HepG2 (cell line): Measurements from ENCODE around the gene IMPDH1. TPM values are rescaled to one million over a fixed set of nuclear protein-coding genes. Genes with fewer than 3 reads are reported as not detected.

Experiments
- BRCA1 ChIP-seq: sonication (generic); formaldehyde crosslinking; IDR thresholded peaks from 2 replicates; pipeline ENCODE4 v1.4.0; 2020; ENCODE audit warnings: missing genetic modification reagents
- CC2D1A ChIP-seq: sonication (generic); formaldehyde crosslinking; IDR thresholded peaks from 2 replicates; pipeline ENCODE4 v1.8.1; 2023; ENCODE audit warnings: mild to moderate bottlenecking, missing genetic modification reagents
- CEBPG ChIP-seq: IDR thresholded peaks from 2 replicates; pipeline ENCODE4 v1.6.1; 2016
- CHD2 ChIP-seq: IDR thresholded peaks from 2 replicates; pipeline ENCODE4 v1.6.1; 2011; ENCODE audit warnings: low read depth, low read length, improper control_type of control experiment
- DR1 ChIP-seq: sonication (generic); formaldehyde crosslinking; IDR thresholded peaks from 2 replicates; pipeline ENCODE4 v1.8.0; 2021; ENCODE audit warnings: mild to moderate bottlenecking, missing genetic modification reagents, inconsistent platforms
- EP300 ChIP-seq, 3 experiments: sonication (generic) in 1 of 3; formaldehyde crosslinking in 1 of 3; IDR thresholded peaks; 2 replicates each; pipeline versions ENCODE4 v1.5.1 to v1.6.1; 2011 to 2020; ENCODE audit warnings: low read depth in 2 of 3, low read length in 2 of 3, borderline replicate concordance in 1 of 3, improper control_type of control experiment in 1 of 3, mild to moderate bottlenecking in 1 of 3, missing genetic modification reagents in 1 of 3, moderate library complexity in 1 of 3
- ETV6 ChIP-seq: sonication (generic); formaldehyde crosslinking; conservative IDR thresholded peaks from 2 replicates; pipeline ENCODE4 v1.4.0; 2020; ENCODE audit warnings: missing genetic modification reagents
- FOXM1 ChIP-seq: sonication (generic); formaldehyde crosslinking; IDR thresholded peaks from 2 replicates; pipeline ENCODE4 v1.5.0; 2020; ENCODE audit warnings: missing genetic modification reagents
- GATAD1 ChIP-seq: IDR thresholded peaks from 2 replicates; pipeline ENCODE4 v1.6.1; 2016; ENCODE audit warnings: missing genetic modification reagents, missing compliant biosample characterization
- GZF1 ChIP-seq: sonication (generic); formaldehyde crosslinking; IDR thresholded peaks from 2 replicates; pipeline ENCODE4 v1.5.1; 2020; ENCODE audit warnings: mild to moderate bottlenecking, missing genetic modification reagents
- MBNL3 ChIP-seq: fragments of 250-450 bp; sonication (Bioruptor Pico); conservative IDR thresholded peaks from 2 replicates; pipeline ENCODE4 v1.8.0; 2022; ENCODE audit warnings: mild to moderate bottlenecking, inconsistent platforms
- MEIS1 ChIP-seq: sonication (generic); formaldehyde crosslinking; IDR thresholded peaks from 2 replicates; pipeline ENCODE4 v1.9.0; 2021; ENCODE audit warnings: mild to moderate bottlenecking, missing genetic modification reagents, moderate library complexity, borderline replicate concordance
- NR2F1 ChIP-seq, 2 experiments: fragments of 450-650 bp in 1 of 2; formaldehyde crosslinking in 1 of 2; IDR thresholded peaks; 2 replicates each; pipeline versions ENCODE4 v1.5.0 to v1.6.1; 2016 to 2020; ENCODE audit warnings: mild to moderate bottlenecking in 1 of 2, missing compliant biosample characterization in 1 of 2, missing genetic modification reagents in 1 of 2, moderate library complexity in 1 of 2
- RFX1 ChIP-seq: fragments of 450-650 bp; IDR thresholded peaks from 2 replicates; pipeline ENCODE4 v1.6.1; 2017
- RFX3 ChIP-seq: IDR thresholded peaks from 2 replicates; pipeline ENCODE4 v1.6.1; 2016; ENCODE audit warnings: missing biosample characterization, missing genetic modification reagents
- SRSF9 ChIP-seq: fragments of 200-400 bp; formaldehyde crosslinking; IDR thresholded peaks from 2 replicates; pipeline ENCODE4 v1.6.1; 2018; ENCODE audit warnings: borderline replicate concordance, mild to moderate bottlenecking, low read depth, low read length; ENCODE audit not compliant: insufficient read depth, poor library complexity, severe bottlenecking
- ZMYM2 ChIP-seq: sonication (generic); formaldehyde crosslinking; IDR thresholded peaks from 2 replicates; pipeline ENCODE4 v1.8.0; 2022; ENCODE audit warnings: mild to moderate bottlenecking, missing genetic modification reagents
- ZNF10 ChIP-seq: sonication (generic); formaldehyde crosslinking; IDR thresholded peaks from 2 replicates; pipeline ENCODE4 v1.4.0; 2020; ENCODE audit warnings: mild to moderate bottlenecking, low read depth, missing genetic modification reagents, borderline replicate concordance
- ZNF274 ChIP-seq: sonication (generic); formaldehyde crosslinking; IDR thresholded peaks from 2 replicates; pipeline ENCODE4 v1.5.1; 2020; ENCODE audit warnings: mild to moderate bottlenecking, missing genetic modification reagents
- ZNF589 ChIP-seq: sonication (generic); formaldehyde crosslinking; conservative IDR thresholded peaks from 2 replicates; pipeline ENCODE4 v1.8.0; 2022; ENCODE audit warnings: mild to moderate bottlenecking, moderate library complexity, missing genetic modification reagents
- ZNF792 ChIP-seq: IDR thresholded peaks from 2 replicates; pipeline ENCODE4 v1.6.1; 2016
- ZSCAN31 ChIP-seq: sonication (generic); formaldehyde crosslinking; IDR thresholded peaks from 2 replicates; pipeline ENCODE4 v1.5.0; 2020; ENCODE audit warnings: low read depth, mild to moderate bottlenecking, missing genetic modification reagents
- polyA plus RNA-seq, 8 experiments: library from polyadenylated mRNA; depleted of rRNA in 3 of 8; stranded (reverse) in 7 of 8; unstranded in 1 of 8; fragments of >200 nt; fragmentation: Illumina TruSeq in 4 of 8; extraction: Trizol in 4 of 8; gene quantifications; 2 replicates each; pipeline versions ENCODE4 v1.2.1 to v1.2.3, GENCODE V29; 2011 to 2016; ENCODE audit warnings: low read depth in 4 of 8, missing spikeins in 1 of 8, mixed read lengths in 1 of 8; ENCODE audit not compliant: insufficient read depth in 1 of 8
- total RNA-seq, 5 experiments: library from RNA; depleted of rRNA; stranded (reverse); fragments of >200 nt; fragmentation: Illumina TruSeq; extraction: Trizol; gene quantifications; 2 replicates each; pipeline ENCODE4 v1.2.3, GENCODE V29; 2016; ENCODE audit warnings: low read depth in 1 of 5
- TF ChIP-seq, protein P1 (sequence below): sonication (generic); formaldehyde crosslinking; IDR thresholded peaks from 2 replicates; pipeline ENCODE4 v1.4.0; 2020; ENCODE audit warnings: low read depth, missing genetic modification reagents
- TF ChIP-seq, protein P2 (sequence below): sonication (generic); formaldehyde crosslinking; IDR thresholded peaks from 2 replicates; pipeline ENCODE4 v1.5.0; 2020; ENCODE audit warnings: mild to moderate bottlenecking, missing genetic modification reagents, borderline replicate concordance

IMPDH1 gene
- total and polyA plus RNA-seq, 2 of the 13 experiments (the other 11 are each of a cell fraction or from before 2014, with no cell fraction given): 22.8 to 34.0 TPM

GRCh38 chr7:128455543-128456254 lies 45.9 kb upstream of the IMPDH1 start, which contains the start of gene HILPDA (continued):
- TF ChIP-seq CHD2 (no peak), RFX1 (no peak), MBNL3 (CRISPR knock-in tag) (no peak), MEIS1 (CRISPR knock-in tag) (0 out of 2 replicates have a peak, but pooled peaks have one; percentile 40), CEBPG (CRISPR knock-in tag) (peak; percentile 38; the same call in 1 of the 2 replicates), DR1 (CRISPR knock-in tag) (peak; percentile 55; the same call in 1 of the 2 replicates), ZMYM2 (CRISPR knock-in tag) (0 out of 2 replicates have a peak, but pooled peaks have one; percentile 52), ZNF274 (CRISPR knock-in tag) (no peak; the same call in none of the 2 replicates), GATAD1 (CRISPR knock-in tag) (peak; percentile 75), BRCA1 (CRISPR knock-in tag) (no peak), EP300 (IDR thresholded peaks at IDR 0.05; ENCODE audit: low read depth in 2 of 2, low read length in 2 of 2) (peak in 1 of 2 experiments; percentile 56; a peak in 2 of 4 replicates), EP300 (CRISPR knock-in tag; IDR thresholded peaks at IDR 0.05; ENCODE audit: borderline replicate concordance) (0 out of 2 replicates have a peak, but pooled peaks have one; percentile 30), SRSF9 (no peak), GZF1 (CRISPR knock-in tag) (peak; percentile 68), FOXM1 (CRISPR knock-in tag) (no peak), ZNF589 (CRISPR knock-in tag) (peak; percentile 60; the same call in 1 of the 2 replicates), CC2D1A (CRISPR knock-in tag) (no peak), RFX3 (no peak), ZNF792 (CRISPR knock-in tag) (peak; percentile 84; the same call in 1 of the 2 replicates), NR2F1 (CRISPR knock-in tag; IDR thresholded peaks at IDR 0.05) (no peak), ZSCAN31 (CRISPR knock-in tag) (peak; percentile 67), ETV6 (CRISPR knock-in tag) (no peak; the same call in 1 of the 2 replicates), ZNF10 (CRISPR knock-in tag) (no peak)
- TF ChIP-seq, protein P1, sequence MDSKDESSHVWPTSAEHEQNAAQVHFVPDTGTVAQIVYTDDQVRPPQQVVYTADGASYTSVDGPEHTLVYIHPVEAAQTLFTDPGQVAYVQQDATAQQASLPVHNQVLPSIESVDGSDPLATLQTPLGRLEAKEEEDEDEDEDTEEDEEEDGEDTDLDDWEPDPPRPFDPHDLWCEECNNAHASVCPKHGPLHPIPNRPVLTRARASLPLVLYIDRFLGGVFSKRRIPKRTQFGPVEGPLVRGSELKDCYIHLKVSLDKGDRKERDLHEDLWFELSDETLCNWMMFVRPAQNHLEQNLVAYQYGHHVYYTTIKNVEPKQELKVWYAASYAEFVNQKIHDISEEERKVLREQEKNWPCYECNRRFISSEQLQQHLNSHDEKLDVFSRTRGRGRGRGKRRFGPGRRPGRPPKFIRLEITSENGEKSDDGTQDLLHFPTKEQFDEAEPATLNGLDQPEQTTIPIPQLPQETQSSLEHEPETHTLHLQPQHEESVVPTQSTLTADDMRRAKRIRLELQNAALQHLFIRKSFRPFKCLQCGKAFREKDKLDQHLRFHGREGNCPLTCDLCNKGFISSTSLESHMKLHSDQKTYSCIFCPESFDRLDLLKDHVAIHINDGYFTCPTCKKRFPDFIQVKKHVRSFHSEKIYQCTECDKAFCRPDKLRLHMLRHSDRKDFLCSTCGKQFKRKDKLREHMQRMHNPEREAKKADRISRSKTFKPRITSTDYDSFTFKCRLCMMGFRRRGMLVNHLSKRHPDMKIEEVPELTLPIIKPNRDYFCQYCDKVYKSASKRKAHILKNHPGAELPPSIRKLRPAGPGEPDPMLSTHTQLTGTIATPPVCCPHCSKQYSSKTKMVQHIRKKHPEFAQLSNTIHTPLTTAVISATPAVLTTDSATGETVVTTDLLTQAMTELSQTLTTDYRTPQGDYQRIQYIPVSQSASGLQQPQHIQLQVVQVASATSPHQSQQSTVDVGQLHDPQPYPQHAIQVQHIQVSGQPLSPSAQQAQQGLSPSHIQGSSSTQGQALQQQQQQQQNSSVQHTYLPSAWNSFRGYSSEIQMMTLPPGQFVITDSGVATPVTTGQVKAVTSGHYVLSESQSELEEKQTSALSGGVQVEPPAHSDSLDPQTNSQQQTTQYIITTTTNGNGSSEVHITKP (CRISPR knock-in tag): no peak
- TF ChIP-seq, protein P2, sequence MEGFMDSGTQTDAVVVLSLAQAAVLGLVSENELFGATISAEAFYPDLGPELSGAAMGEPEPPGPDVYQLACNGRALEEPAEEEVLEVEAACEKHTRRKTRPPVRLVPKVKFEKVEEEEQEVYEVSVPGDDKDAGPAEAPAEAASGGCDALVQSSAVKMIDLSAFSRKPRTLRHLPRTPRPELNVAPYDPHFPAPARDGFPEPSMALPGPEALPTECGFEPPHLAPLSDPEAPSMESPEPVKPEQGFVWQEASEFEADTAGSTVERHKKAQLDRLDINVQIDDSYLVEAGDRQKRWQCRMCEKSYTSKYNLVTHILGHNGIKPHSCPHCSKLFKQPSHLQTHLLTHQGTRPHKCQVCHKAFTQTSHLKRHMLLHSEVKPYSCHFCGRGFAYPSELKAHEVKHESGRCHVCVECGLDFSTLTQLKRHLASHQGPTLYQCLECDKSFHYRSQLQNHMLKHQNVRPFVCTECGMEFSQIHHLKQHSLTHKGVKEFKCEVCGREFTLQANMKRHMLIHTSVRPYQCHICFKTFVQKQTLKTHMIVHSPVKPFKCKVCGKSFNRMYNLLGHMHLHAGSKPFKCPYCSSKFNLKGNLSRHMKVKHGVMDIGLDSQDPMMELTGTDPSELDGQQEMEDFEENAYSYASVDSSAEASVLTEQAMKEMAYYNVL: 0 out of 2 replicates have a peak, but pooled peaks have one; percentile 26
